NCI-H1105 (cell line): ENCODE data around the gene CAPG.
"Not testable (repeated sequence)": the region's sequence is repeated elsewhere in the genome, so short reads cannot be mapped to it uniquely, and the experiment has no call there.

Experiments used
- DNase-seq: peaks from one replicate; lab custom pipeline; 2025; lab: John Stamatoyannopoulos, UW

CAPG gene

DNA sequence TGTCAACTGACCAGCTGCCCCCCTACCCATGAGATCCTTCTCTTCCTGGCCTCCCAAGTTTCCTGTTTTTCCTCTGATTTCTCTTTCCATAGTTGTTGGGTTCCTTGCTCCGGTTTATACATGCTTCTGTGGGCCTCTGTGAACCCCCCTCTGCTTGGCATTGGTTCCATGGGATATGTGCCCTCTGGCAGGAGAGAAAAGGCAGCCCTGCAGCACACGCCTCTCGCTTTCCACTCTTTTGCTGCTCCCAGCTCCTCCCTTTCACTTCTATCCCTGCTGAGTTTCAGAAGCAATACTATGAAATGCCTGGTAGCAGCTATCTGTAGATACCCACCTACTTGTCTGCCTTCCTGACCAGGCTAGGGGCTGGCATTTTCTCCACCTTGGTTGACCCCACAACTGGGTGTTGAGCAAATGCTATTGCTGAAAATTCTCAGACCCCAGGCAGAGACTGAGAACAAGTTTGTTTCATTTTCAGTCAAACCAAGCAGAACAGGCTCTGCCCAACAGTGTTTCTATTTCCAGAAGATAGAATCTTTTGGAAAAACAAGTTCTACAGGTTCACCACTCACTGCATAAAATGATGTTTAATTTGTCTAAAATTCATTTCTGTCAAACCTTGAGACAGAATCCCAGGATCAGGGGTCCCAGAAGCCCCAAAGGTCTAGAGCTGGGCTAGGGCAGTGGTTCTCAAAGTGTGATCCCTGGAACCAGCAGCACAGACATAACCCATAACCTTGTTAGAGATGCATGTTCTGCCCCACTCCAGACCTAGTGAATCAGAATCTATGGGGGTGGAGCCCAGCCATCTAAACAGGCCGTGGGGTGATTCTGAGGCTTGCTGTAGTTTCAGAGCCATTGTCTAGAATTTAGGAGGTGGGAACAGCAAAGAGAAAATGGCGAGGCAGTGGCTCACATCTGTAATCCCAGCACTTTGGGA, 13.4 kb downstream of the CAPG start:
- no peak for DNase-seq

DNA sequence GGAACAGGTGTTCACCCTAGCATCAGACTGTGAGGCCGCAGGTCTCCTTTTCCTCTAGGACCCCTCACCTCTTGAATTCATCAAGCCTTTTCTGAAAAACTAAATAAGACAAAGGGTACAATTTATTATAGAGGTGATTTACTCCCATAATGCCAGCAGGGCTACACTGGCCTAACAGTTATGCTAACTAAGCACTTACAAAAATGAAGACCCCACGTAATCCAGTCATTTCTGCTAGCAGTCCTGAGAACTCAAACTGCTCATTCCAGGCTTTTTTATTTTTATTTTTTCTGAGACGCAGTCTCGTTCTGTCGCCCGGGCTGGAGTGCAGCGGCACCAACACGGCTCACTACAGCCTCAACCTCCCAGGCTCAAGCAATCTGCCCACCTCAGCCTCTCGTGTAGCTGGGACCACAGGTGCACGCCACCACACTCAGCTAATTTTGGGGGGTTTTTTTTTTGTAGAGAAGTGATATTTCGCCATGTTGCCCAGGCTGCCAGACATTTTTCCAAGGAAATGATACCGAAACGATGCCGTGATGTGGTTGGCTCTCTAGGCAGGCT, 14.2 kb downstream of the CAPG start:
- no peak for DNase-seq

DNA sequence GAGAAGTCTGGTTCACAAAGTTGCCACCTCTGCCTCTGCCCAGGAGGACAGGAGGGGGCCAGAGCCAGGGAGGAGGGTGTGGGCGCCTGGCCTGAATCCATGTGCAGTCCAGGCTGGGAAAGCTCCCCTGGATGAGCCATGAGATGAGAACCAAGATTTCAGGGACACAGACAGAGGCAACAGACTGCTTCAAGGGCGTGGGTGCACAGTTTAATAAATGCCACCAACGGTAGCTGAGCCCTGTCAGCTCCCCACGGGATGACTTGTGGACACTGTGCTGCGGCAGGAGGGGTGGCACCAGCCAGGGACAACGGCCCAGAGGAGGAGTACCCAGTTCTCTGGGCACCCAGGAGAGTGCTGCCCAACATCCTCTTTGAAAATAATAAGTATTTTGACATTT, 15.2 kb downstream of the CAPG start:
- DNase-seq = no peak

DNA sequence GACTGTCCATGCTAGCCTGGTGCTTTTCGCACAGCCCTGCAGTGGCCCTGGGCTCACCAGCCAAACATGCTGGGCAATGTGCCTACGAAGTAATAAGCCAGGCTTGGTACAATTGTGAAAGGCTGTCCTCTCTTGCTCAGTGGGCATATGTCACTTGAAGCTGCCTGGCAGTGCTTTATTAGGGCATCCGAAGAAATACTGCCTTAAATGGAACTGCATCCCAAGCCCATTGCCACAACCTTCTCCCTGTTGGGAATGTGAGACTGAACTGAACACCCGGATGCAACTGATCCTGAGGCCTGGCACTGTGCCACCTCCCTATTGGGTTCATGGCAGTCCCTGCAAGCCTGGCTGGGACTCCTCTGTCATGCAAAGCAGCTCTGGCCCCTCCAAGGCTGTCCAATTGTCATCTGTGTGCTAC, 15.9 kb downstream of the CAPG start:
- peak; percentile 3 for DNase-seq

DNA sequence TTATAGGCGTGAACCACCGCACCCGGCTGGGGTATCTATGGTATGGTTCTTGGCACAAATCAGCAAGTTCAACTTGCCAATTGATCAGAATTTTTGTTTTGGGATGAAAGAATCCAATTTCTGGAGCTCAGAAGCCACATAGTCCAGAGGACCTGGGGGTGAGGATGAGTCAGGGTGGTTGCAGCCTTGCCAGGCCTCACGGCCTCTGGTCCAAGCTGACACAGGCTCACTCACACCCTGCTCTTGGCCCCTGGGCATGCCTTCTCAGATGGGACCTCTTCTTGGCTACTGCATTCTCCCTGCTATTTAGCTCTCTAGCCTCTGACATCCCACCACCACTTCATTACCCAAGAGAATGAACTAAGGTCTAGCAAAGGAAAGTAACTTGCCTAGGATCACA, 16.3 kb downstream of the CAPG start:
- no peak for DNase-seq

DNA sequence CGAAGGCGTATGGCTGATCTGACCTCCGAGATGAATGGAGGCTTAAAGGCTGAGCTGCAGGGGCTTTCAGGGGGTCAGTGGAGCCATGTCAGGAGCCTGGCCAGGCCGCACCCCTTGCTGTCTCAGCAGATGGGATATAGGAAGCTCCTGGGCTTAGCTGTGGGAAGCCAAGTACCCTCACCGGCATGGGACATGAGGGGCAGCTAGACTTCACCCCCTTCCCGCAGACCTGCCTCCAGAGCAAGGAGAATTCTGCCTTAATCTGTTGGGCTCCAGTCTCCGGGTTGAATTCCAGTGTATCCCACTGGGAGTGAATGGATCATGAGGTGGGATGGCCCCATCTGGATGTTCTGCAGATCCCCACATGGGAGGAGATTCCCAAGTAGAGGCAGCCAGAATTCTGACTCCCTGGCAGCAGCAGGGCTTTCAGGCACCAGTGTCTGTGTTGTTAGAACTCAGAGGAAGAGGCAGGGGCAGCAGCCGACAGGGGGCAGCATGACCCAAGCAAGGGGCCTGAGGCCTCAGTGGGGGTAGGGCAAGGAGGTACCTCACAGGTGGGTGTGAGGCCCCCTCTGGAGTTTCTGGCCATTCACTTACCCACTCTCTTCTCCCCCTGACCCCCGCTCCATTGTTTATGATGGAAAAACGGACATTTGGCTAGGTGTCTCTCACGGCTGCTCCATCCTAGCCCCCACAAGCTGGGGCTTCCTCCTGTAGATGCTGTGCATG, 19.1 kb downstream of the CAPG start:
- no peak for DNase-seq

DNA sequence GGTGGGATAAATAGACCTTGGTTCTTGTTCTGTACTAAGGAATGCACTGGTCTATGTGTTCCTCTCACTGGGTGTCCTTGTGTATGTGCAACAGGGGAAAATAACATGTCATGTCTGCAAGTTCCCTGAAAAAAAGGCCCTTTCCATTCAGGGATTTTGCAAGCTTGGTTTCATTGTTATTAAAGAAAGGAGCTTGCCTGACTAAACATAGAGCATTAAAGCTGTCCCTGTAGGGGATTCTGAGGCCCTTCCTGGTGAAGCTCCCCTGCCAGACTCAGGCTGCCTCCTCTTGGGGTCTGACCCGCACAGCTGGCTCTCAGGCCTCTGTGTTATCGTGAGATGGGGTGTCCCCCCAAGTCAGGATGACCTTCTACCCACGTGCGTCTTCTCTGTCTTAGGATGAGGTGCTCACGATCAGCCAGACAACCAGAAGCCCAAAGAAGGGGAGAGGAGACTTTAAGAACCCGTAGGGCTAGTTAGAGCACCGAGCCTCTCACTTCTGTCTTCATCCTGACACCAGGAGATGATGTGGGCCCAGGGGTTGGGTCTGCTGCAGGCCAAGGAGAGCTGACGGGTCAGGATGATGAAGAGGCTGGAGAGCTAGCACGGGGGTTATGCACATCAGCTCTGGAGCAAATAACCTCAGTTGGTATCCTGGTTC, 21.2 kb downstream of the CAPG start:
- no peak for DNase-seq

DNA sequence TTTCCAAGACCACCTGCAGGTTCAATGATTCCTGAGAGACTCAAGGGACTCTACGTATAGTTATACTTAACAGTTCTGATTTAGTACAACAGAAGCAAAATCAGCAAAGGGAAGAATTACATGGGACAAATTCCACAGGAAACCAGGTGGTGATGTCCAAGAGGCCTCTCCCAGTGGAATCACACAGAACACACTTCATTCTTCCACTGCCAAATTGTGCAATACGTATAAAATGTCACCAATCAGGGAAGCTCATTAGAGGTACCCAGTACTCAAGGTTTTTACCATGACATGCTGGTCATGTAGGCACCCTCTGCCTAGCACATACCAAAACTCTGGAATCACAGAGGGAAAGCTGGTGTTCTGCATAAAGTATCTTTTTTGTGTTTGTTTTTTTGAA, 22.4 kb downstream of the CAPG start:
- no peak for DNase-seq

DNA sequence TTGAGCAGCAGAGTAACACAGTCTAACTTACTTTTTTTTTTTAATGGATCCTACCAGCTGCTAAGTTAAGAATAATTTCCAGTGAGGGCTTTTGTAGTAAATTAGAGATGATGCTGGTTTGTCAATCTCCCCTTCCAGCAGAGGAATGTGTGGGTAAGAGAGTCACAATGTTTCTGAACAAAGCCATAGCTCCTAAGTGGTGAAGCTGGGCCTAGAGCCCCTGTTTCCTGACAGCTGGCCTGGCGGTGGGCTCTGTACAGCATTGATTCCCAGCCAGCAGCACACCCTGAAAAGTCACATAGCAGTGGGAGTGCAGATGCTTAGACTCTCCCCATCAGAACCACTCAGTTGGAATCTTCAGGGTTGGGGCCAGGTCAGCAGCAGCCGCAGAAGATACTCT, 24.4 kb downstream of the CAPG start:
- no peak for DNase-seq

DNA sequence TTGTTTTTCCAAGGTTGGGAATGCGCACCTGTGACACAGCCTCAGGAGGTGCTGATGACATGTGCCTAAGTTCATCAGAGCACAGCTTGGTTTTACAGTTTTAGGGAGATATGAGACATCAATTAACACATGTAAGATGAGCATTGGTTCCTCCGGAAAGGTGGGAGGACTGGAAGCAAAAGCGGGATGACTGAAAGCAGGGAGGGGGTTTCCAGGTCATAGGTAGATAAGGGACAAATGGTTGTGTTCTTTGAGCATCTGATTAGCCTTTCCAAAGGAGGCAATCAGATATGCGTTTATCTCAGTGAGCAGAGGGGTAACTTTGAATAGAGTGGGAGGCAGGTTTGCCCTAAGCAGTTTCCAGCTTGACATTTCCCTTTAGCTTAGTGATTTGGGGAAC, 26.3 kb downstream of the CAPG start:
- DNase-seq = no peak

DNA sequence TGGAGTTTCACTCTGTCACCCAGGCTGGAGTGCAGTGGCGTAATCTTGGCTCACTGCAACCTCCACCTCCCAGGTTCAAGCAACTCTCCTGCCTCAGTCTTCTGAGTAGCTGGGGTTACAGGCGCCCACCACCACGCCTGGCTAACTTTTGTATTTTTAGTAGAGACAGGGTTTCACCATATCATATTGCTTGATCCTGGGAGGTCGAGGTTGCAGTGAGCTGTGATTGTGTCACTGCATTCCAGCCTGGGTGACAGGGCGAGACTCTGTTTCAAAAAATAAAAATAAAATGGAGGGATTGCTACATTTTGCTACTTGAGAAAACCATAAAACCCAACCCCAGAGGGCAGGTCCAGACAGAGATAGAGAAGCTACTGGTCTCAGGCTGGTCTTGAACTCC, 27.0 kb downstream of the CAPG start:
- not testable (repeated sequence) for DNase-seq

DNA sequence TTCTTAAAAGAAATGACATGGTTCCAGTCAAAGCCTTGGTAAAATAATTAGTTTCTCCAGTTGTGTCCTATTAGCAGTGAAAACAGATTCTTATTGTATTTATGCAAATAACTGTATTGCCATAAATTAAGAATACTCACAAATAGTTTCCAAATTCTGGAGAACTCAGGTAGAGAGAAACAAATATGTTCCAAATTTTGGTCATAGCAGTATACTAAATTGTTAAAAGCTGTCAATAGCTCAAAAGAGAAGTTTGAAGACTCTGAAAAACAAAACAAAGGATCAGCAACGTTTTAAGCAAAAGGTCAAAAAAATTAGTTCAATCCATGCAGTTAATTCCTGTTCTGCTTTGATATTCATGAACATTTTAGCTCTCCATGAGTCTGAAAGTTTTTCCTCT, 30.1 kb downstream of the CAPG start:
- DNase-seq = no peak

DNA sequence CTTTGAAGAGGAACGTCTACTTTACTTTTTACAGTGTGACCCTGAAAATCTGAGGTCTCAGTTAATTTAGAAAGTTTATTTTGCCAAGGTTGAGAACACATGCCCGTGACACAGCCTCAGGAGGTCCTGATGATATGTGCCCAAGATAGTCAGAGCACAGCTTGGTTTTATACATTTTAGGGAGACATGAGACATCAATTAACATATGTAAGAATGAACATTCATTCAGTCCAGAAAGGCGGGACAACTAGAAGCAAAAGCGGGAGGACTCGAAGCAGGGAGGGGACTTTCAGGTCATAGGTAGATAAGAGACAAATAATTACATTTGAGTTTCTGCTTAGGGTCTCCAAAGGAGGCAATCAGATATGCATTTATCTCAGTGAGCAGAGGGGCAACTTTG, 31.9 kb downstream of the CAPG start:
- no peak for DNase-seq

DNA sequence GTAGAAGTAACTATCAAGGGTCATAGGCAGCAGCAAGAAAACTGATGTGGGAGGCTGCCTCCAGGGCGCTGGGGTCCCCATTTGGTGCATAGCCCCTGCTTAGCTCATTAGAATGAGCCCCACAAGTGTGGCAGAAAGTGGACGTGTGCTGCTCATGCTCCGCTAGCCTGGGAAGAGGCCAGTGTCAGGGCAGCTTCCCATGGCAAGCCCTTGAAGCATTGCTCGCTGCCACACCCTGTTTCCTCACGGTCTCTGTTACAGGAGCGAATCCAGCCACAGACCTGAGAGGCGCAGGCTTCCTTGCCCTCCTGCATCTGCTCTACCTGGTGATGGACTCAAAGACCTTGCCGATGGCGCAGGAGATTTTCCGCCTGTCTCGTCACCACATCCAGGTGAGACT, 33.1 kb downstream of the CAPG start:
- no peak for DNase-seq

DNA sequence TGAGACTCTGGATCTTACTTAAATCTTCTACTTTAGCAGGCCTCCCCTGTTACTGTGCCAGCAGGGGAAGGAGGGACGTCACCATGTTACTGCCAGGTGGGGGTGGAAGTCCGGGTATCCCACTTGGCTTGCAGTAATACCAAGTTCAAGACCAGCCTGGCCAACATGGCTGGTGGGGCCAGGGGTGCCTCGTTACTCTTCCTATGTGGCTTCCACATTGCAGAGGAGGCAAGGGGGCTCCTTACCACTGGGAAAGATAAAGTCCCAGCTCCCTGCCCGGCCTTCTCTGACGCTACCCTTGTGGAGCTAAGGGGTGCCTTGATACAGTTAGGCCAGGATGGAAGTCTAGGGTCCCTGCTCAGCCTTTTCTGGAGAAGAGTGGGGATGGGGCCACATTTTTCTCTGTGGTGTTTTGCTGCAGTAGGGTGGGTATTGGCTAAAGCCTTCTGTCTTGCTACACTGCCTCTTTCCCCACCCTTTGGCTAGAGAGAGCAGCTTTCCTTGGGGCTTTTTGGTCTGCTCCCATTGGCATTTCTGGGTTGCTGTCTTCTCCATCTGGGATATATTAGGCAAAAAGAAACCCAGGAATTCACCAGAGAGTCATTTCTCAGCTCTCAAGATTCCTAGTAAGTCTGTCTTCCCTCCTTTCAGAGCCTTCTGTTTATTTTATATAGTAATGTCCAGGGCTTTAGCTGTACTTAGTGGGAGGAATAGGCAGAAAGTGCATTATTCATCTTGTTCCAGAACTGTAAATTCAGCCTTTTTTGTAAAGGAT, 33.7 kb downstream of the CAPG start:
- no peak for DNase-seq

DNA sequence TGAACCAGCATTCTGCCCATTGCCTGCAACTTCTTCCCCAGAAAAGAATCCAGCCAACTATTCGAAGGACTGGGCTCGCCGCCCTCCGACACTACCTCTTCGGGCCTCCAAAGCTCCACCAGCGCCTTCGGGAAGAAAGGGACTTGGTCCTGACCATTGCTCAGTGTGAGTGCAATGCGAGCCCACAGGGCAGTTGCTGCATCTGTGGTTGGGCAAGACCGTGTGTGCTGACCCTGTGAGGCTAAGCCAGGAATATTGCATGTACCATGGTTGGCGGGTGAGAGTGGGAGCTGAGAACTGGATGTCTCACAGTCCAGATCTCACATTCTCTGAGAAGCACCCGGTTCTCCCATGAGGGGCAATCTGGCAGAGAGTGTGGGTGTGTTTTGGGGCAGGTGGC, 39.1 kb downstream of the CAPG start:
- DNase-seq = no peak

DNA sequence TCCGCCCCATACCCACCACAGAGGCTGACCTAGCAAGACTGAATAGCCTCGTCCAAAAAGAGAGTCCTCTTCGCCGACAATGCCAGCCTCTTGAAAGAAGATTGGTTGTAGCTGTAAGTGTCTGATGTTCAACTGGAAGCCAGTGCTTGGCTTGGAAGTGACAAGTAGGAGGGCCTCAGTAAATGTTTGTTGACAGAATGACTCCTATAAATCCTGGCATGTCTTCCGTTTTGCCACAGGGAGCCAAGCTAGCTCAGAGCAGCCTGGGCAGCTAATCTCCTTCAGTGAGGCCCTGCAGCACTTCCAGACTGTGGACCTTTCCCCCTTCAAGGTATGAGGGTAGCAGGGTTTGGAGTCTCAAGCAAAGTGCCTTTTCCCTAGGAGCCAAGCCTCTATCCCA, 40.7 kb downstream of the CAPG start:
- no peak for DNase-seq

DNA sequence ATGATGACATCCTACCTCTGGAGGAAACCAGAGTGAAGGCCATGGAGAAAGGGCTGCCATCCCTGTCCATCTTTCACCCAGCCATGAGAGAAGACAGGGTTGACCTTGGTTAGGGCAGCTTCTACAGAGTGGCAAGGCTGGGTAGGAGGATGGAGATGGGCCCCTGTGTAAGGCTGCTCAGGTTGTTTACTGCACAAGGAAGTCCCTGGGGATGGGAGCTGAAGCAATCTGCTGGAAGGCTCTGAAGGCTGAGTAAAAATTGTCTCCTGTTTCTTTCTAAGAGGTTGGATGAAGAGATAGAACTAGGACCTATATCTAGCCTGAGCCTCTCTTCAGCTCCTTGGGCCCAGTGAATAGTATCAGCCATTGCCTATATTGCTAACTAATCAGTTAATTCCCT, 41.2 kb downstream of the CAPG start:
- no peak for DNase-seq

DNA sequence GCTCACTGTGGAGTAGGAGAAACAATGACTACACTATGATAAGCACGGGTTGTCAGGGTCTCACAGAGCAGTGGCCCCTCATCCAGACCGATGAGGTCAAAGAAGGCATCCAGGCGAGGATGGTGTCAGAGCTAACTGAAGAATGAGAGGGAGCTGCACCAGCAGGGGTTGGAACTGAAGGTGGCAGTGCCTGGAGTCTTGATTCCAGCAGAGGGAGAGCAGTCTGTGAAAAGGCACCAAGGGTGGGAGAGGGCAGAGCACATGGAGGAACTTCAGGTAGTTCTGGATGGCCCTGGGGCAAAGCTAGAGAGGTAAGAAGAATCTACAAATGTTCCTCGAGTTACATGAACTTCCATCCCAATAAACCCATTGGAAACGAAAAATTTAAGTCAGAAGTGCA, 43.0 kb downstream of the CAPG start:
- no peak for DNase-seq

DNA sequence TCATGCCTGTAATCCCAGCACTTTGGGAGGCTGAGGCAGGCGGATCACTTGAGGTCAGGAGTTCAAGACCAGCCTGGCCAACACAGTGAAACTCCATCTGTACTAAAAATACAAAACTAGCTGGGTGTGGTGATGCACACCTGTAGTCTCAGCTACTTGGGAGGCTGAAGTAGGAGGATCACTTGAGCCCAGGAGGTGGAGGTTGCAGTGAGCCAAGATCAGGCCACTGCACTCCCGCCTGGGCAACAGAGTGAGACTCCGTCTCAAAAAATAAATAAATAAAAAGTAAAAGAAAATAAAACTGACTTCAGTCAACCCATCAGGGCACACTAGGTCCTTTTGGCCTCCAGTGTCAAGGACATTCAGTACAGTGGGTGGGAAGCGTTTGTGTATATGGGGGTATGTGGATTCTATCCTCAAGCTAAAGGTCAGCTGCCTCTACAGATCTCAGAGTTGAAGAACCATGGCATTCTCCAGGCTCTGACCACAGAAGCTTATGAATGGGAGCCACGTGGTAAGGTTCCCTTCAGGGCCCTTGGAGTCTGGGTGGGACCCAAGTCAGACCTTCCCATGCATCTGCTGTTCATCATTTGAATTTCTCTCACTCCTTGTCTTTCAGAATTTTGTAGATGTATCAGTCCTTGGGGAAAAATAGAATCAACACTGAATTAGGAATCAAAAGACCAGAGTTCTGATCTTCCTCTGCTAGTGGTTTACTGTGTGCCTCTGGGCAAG, 47.3 kb downstream of the CAPG start:
- not testable (repeated sequence) for DNase-seq

DNA sequence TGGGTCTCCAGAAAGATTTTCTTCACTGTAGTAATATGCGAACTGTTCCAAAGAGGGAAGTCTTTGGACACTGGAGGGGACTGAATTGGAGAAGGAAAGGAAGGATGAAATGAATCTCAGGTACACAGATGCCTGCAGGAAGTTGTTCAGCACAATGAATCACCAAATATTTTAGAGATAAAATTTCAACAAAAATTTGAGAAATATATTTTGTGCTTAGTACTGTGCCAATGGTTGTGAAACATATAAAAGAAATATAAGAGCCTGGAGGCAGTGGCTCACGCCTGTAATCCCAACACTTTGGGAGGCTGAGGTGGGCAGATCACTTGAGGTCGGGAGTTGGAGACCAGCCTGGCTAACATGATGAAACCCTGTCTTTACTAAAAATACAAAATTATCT, 52.4 kb downstream of the CAPG start:
- no peak for DNase-seq
